ENCODE data around the gene DIPK1B.

The DIPK1B gene

DNA sequence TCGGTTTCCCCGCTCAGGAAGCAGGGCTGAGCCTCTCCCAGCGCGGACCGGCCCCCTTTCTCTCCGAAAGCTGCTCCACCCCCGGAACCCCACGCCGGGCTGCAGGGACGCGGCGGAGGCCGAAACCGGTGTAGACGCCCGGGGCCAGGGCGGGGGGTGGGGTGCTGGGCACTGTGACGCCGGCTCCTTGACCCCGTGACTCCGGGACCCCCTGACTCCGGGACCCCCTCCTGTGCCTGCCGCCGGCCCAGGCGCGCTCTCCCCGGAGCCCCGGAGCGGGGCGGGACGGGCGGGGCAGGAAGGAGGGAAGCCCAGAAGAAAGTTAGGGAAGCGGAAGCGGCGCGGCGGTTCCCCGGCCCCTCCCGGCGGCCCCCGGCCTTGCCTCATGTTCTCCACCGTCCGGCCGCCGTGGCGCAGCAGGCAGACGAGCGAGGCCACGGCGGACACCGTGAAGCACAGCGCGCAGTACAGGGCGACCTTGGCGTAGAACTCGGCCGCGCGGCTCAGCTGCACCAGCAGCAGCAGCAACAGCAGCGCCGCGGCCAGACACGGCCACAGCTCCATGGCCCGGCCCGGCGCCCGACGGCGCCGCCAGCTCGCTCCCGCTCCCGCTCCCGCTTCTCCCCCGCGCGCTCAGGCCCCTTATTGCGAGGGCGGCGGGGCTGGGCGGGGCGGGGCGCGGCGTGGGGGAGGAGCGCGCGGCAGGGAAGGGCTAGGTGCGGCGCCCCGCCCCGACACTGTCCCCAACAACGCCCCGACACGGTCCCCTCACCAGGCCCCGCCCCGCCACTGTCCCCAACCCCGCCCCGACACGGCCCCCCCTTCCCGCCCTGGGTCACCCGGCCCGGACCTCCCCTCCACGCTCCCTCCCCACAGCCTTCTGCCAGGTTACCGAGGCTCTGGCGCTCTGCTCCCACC lies 25.3 kb upstream of the DIPK1B start, which contains the start of gene AGPAT2:
Gene AGPAT2 (minus strand): TSS at position 664 of the 918 bp plus-strand sequence. CDS start 100 bp downstream, at position 564.
- DNase-seq (ENCODE audit: low read depth), result no peak

GRCh38 chr9:136687721-136688223 lies 24.6 kb upstream of the DIPK1B start:
- DNase-seq (ENCODE audit: low read depth), result no peak

DNA sequence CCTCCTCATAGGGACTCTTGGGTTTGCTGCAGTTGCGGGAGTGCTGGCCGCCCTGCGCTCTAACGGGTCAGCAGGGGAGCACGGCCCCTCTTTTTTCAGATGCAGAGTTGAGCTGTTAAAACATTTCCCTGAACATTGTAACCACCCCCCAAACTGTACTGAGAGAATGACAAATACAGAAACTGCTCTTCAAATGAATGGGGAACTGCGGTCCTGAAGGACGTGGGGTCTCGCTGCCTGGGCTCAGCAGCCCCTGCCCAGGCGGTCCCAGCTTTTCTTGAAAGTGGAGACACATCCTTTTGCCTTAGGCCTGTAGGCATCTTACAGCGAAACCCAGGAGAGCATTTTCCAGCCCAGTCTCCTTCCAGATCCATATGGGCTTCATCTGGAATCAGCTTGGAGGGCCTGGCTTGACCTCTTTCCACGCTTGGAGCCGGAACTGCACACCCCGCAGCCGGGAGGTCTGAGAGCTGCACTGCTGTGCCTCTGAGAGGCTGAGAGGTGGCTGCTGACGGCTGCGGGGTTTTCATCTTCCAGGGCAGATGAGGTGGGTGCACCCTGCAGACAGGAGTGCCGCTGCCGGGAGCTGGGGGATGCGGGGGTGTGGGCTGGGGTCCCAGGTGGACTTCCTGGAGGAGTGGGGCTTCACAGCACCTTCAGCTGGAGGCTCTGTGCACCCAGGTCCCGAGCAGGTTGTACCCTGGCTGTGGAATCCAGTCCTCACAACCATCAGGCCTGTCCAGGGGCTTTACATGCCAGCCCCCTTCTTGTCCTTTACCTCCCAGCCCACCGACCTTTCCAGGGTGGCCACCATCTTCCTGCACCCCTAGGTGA lies 23.9 kb upstream of the DIPK1B start:
- DNase-seq (ENCODE audit: low read depth), result no peak

DNA sequence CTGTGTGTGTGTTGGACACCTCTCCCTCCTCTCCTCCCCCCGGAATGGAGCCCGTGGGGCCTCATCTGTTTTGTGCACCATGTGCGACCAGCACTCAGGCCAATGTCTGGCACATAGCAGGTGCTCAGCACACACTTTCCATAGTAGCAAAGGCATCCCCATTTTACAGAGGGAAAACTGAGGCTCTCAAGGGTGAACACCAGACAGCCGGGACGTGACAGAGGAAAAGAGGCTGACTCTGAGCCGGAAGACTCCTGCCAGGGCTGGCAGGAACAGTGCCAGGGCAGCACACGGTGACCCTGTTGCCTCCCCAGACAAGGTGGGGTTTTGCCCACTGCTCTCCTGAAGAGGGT lies 23.3 kb upstream of the DIPK1B start:
- DNase-seq (ENCODE audit: low read depth), result no peak

GRCh38 chr9:136690104-136690805 lies 22.1 kb upstream of the DIPK1B start:
- no peak for DNase-seq (ENCODE audit: low read depth)

- no peak for DNase-seq (ENCODE audit: low read depth)
Measured at GRCh38 chr9:136690806-136691261, 21.5 kb upstream of the DIPK1B start.

- DNase-seq (ENCODE audit: low read depth), result no peak
Measured at GRCh38 chr9:136691316-136692184, 20.8 kb upstream of the DIPK1B start.

DNA sequence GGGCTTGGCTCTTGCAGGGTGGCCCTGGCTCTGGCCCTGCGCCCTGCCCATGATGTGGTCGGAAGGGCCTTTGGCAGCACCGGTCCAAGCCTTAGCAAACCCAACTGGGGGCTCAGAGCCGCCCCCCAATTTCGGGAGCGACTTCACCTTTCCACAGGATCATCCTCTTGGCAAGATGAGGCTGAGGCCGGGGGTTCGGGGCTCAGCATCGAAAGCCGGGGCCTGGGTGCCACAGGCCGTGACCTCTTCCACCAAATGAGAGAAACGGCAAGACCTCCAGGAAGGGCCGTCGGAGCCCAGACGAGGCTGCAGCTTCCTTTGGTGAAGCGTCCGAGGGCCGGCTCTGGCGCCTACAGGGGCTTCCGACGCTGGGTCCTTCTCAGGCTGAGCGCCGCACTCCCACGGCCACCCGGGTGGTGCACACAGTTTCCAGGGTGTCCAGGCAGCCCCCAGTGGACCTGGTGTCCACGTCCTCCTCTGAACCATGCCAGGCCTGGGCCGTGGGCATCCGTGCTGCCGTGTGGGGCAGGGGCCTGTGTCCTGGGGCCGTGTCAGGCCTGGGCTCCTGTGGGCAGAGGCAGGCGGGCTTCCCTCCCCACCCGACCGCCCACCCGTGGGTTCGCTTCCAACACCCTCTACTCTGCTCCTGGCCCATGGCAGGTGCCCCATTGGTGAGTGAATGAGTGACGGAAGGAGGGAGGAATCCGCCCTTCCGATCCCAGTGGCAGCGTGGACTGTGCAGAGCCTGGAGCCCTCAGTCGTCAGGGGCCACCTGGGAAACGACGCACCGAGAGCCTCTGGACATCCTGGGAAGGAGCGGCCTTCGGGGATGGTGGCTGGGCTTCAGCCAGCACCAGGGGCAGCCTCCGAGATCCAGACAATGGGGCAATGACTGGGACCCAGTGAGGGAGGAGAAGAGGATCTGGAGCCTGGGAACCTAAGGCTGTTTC lies 19.9 kb upstream of the DIPK1B start:
- no peak for DNase-seq (ENCODE audit: low read depth)

GRCh38 chr9:136693135-136693489 lies 19.3 kb upstream of the DIPK1B start:
- DNase-seq (ENCODE audit: low read depth), result no peak

DNA sequence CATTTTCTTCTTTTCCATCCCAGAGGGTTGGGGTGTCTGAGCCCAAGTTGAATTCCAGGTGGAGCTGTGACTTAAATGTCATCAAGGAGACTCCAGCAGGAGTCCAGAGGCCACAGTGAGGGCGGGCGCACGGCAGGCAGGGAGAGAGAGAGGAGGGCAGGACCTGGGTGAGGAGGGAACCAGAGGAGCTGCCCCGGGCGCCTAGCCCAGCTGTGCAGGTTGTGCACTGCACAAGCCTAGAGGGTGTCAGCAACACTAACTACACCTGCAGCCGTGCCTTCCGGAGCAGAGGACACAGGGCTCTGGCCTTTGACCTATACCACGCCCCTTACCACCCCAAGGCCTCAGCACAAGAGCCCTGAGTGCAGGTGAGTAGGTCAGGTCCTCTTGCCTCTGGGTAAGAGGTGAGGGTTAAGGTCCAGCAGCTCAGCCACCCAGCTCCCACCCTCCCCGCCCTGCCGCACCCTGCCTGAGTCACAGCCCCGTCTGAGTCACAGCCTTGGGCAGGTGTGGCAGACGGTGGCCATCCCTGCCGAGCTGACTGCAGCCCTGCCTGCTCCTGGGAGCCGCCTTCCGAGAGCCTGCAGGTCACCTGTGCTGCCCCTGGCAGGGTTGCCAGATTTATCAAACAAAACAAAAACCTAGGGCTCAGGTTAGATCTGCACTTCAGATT lies 18.7 kb upstream of the DIPK1B start:
- no peak for DNase-seq (ENCODE audit: low read depth)

DNA sequence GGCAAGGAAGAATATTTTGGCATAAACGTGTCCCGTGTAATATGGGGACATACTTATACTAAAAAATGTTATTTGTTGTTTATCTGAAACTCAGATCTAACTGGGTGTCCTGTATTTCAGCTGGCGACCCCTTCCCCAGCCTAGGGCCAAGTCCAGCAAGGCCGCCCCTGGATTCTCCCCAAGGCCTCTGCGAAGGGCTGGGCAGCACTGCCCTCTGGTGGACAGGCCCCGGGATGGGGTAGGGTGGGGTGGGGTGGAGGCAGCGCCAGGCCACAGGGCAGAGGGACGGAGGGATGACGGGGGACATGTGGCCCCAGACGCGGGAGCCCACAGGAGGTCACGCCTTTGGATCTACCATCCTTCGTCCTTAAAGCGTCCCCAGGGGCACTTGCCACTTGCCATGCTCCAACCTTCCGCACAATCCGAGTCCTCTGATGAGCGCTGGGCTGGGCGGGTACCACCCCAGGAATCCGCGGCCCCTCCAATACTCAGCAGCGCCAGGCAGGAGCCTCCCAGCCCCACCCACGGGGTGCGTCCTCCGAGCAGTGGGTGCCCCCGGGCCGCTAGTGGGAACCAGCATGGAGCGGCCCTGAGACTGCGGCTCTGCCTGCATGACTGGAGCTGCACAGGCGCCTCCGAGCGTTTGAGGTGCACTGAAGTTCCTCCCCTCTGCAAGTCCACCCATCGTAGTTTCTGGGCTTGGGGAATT lies 18.1 kb upstream of the DIPK1B start:
- DNase-seq (ENCODE audit: low read depth), result no peak

GRCh38 chr9:136694872-136695247 lies 17.5 kb upstream of the DIPK1B start:
- no peak for DNase-seq (ENCODE audit: low read depth)

- DNase-seq (ENCODE audit: low read depth), result no peak
Measured at GRCh38 chr9:136695435-136695895, 16.9 kb upstream of the DIPK1B start.

DNA sequence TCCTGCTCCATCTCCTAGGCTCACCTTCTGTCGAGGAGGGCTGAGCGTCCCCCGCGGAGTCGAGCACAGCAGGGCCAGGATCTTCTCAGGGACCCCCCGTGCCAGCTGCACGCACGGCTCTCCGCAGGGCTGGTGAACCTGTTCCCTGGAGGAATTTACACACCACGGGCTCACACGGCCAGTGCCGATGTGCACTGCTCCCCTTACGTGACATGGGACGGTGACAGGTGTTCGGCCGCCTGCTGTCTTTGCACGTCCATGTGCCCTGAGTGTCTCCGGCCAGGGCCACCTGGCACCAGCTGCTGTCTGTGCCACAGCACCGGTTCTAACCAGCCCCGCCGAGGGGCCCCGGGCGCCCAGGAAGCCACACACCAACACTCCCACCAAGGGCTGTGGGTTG lies 16.4 kb upstream of the DIPK1B start:
- no peak for DNase-seq (ENCODE audit: low read depth)

DNA sequence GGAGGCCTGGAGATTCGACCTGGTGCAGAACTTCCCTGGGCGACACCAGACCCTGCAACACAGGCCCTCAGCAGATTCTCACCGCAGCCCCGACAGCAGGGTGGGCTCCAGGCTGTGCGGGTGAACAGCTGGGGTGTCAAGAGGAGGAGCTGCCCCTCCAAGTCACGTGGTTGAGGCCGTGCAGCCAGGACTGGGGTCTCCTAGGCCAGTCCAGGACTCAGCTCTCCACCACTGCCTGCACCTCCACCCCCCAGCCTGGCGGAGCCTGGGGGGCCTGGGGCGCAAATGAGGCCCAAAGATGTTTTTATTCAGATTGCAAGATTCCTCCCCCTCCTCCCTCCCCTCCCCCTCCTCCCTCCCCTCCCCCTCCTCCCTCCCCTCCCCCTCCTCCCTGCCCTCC lies 15.9 kb upstream of the DIPK1B start:
- no peak for DNase-seq (ENCODE audit: low read depth)

GRCh38 chr9:136697146-136697820 lies 15.1 kb upstream of the DIPK1B start:
- DNase-seq (ENCODE audit: low read depth), result no peak

DNA sequence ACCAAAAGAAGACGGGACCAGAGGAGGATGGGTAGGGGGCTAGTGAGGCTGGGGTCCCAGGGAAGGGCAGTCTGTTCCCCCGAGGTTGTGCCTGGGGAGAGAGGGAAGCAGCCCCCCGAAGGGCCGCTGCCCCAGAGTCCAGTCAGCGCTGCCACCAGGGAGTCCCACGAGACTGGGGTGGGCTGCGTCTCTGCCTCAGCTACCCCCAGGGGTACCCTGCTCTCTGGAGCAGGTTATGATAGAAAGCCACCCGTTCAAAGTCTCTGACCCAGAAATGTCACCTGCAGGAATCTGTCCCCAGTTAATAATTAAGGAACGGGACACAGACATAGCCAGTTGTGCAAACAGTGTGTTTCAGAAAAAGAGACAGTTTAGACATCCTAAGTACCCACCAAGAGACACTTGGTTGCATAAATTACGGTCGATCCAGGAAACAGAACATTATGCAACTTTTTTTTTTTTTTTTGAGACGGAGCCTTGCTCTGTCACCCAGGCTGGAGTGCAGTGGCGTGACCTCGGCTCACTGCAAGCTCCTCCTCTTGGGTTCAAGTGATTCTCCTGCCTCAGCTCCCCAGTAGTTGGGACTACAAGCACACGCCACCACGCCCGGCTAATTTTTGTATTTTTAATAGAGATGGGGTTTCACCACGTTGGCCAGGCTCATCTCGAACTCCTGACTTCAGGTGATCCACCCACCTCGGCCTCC lies 14.4 kb upstream of the DIPK1B start:
- no peak for DNase-seq (ENCODE audit: low read depth)
